ENCODE data around the gene PHACTR1.
A peak's percentile ranks its signal among the peaks of the same experiment; 100 is the strongest.

Gene PHACTR1

GRCh38 chr6:13072686-13073347, 356.2 kb downstream of the PHACTR1 start:
- no peak for DNase-seq
- in situ Hi-C loops (cut with MboI; ENCODE audit: low pct_unique_long_range_greater_than_20kb, low sequenced_read_pairs) = no loop called here

- DNase-seq = no peak
- in situ Hi-C loops (cut with MboI; ENCODE audit: low pct_unique_long_range_greater_than_20kb, low sequenced_read_pairs) = no loop called here
These were observed 358.0 kb downstream of the PHACTR1 start for GRCh38 chr6:13074415-13075140.

- DNase-seq = no peak
- in situ Hi-C loops (cut with MboI; ENCODE audit: low pct_unique_long_range_greater_than_20kb, low sequenced_read_pairs) = no loop called here
These were observed 358.7 kb downstream of the PHACTR1 start for GRCh38 chr6:13075141-13075845.

GRCh38 chr6:13076575-13076974, 360.0 kb downstream of the PHACTR1 start:
- in situ Hi-C loops (cut with MboI; ENCODE audit: low pct_unique_long_range_greater_than_20kb, low sequenced_read_pairs) = no loop called here
- no peak for DNase-seq

- in situ Hi-C loops (cut with MboI; ENCODE audit: low pct_unique_long_range_greater_than_20kb, low sequenced_read_pairs) = no loop called here
- no peak for DNase-seq
These were observed 360.6 kb downstream of the PHACTR1 start for GRCh38 chr6:13077117-13077516.

GRCh38 chr6:13079096-13079723, 362.6 kb downstream of the PHACTR1 start:
- in situ Hi-C loops (cut with MboI; ENCODE audit: low pct_unique_long_range_greater_than_20kb, low sequenced_read_pairs) = no loop called here
- no peak for DNase-seq

- in situ Hi-C loops (cut with MboI; ENCODE audit: low pct_unique_long_range_greater_than_20kb, low sequenced_read_pairs) = no loop called here
- no peak for DNase-seq
These were observed 364.1 kb downstream of the PHACTR1 start for GRCh38 chr6:13080462-13081188.

- no peak for DNase-seq
- in situ Hi-C loops (cut with MboI; ENCODE audit: low pct_unique_long_range_greater_than_20kb, low sequenced_read_pairs) = no loop called here
These were observed 364.6 kb downstream of the PHACTR1 start for GRCh38 chr6:13081189-13081563.

- in situ Hi-C loops (cut with MboI; ENCODE audit: low pct_unique_long_range_greater_than_20kb, low sequenced_read_pairs) = no loop called here
- DNase-seq = no peak
These were observed 372.9 kb downstream of the PHACTR1 start for GRCh38 chr6:13089296-13089994.

- in situ Hi-C loops (cut with MboI; ENCODE audit: low pct_unique_long_range_greater_than_20kb, low sequenced_read_pairs) = no loop called here
- no peak for DNase-seq
These were observed 374.6 kb downstream of the PHACTR1 start for GRCh38 chr6:13091192-13091591.

- no peak for DNase-seq
- in situ Hi-C loops (cut with MboI; ENCODE audit: low pct_unique_long_range_greater_than_20kb, low sequenced_read_pairs) = no loop called here
These were observed 378.3 kb downstream of the PHACTR1 start for GRCh38 chr6:13094781-13095425.

GRCh38 chr6:13096084-13096483, 379.5 kb downstream of the PHACTR1 start:
- no peak for DNase-seq
- in situ Hi-C loops (cut with MboI; ENCODE audit: low pct_unique_long_range_greater_than_20kb, low sequenced_read_pairs) = no loop called here

- in situ Hi-C loops (cut with MboI; ENCODE audit: low pct_unique_long_range_greater_than_20kb, low sequenced_read_pairs) = no loop called here
- DNase-seq = no peak
These were observed 380.9 kb downstream of the PHACTR1 start for GRCh38 chr6:13097454-13097853.

GRCh38 chr6:13098006-13098405, 381.4 kb downstream of the PHACTR1 start:
- in situ Hi-C loops (cut with MboI; ENCODE audit: low pct_unique_long_range_greater_than_20kb, low sequenced_read_pairs) = no loop called here
- no peak for DNase-seq

GRCh38 chr6:13098793-13099570, 382.4 kb downstream of the PHACTR1 start:
- peak; percentile 20 for DNase-seq

GRCh38 chr6:13099771-13100170, 383.2 kb downstream of the PHACTR1 start:
- in situ Hi-C loops (cut with MboI; ENCODE audit: low pct_unique_long_range_greater_than_20kb, low sequenced_read_pairs) = no loop called here
- DNase-seq = no peak

More at GRCh38 chr6:13098793-13099570, 382.4 kb downstream of the PHACTR1 start:
- in situ Hi-C loops (cut with MboI; ENCODE audit: low pct_unique_long_range_greater_than_20kb, low sequenced_read_pairs) = no loop called here

GRCh38 chr6:13101409-13101808, 384.8 kb downstream of the PHACTR1 start:
- in situ Hi-C loops (cut with MboI; ENCODE audit: low pct_unique_long_range_greater_than_20kb, low sequenced_read_pairs) = no loop called here
- no peak for DNase-seq
